GM12878 (cell line): ENCODE measurements around the gene TBX5. TPM values are rescaled to one million over a fixed set of nuclear protein-coding genes. Genes with fewer than 3 reads are reported as not detected.

ENCODE experiments used
- ATAC-seq: fragments of 200-7000 bp; cut with Tn5 transposase; 3 replicates; pipeline ENCODE4 v1.9.1; 2020; ENCODE audit warnings: mild to moderate bottlenecking, moderate library complexity
- BruUV-seq: library from RNA; stranded (reverse); fragments of 400-500 nt; replicated peaks from 2 replicates; lab custom pipeline; 2021; lab: Mats Ljungman, UMichigan
- CTCF ChIA-PET: fragments of 300-600 bp; sonication (Branson Sonifier 250); formaldehyde crosslinking; extraction: SDS; loops from one replicate; lab custom pipeline; 2021; ENCODE audit warnings: inconsistent platforms; lab: Yijun Ruan, JAX
- POLR2A ChIA-PET: fragments of 350-600 bp; formaldehyde crosslinking; extraction: SDS; loops from one replicate; lab custom pipeline; 2021; ENCODE audit warnings: inconsistent platforms; lab: Charles Lee
- RAD21 ChIA-PET: fragments of 300-600 bp; sonication (Branson Sonifier 250); formaldehyde crosslinking; loops from one replicate; lab custom pipeline; 2023; ENCODE audit warnings: antibody characterized with exemption; ENCODE audit not compliant: unreplicated experiment; lab: Charles Lee
- SMC1A ChIA-PET: fragments of 300-600 bp; sonication (Branson Sonifier 250); formaldehyde crosslinking; loops from one replicate; lab custom pipeline; 2023; ENCODE audit not compliant: unreplicated experiment, uncharacterized antibody; lab: Charles Lee
- DNase-seq: peaks from one replicate; pipeline ENCODE4 v3.0.0-alpha.2; 2011; ENCODE audit warnings: low read depth, low spot score
- FAIRE-seq: peaks from 3 replicates; lab custom pipeline; 2011; peaks lifted over from hg19 to GRCh38; lab: Jason Lieb, UNC
- H2AFZ ChIP-seq: 2 replicates; pipeline ENCODE4 v1.6.0; 2011; ENCODE audit warnings: low read depth, low read length, control low read depth; ENCODE audit not compliant: control insufficient read depth
- H3K27ac ChIP-seq: 2 replicates; pipeline ENCODE4 v1.5.1; 2011; ENCODE audit warnings: control low read depth; ENCODE audit not compliant: control insufficient read depth, insufficient read depth
- H3K27me3 ChIP-seq, 2 experiments: replicated peaks in 1 of 2; 2 replicates each; pipeline versions ENCODE4 v1.6.0 to v1.6.1; 2011; ENCODE audit warnings: low read length in 1 of 2; ENCODE audit not compliant: control insufficient read depth in 2 of 2, insufficient read depth in 2 of 2
- H3K36me3 ChIP-seq, 2 experiments: 2 replicates each; pipeline ENCODE4 v1.5.1; 2011; ENCODE audit warnings: low read length in 1 of 2; ENCODE audit not compliant: control insufficient read depth in 2 of 2, insufficient read depth in 2 of 2
- H3K4me1 ChIP-seq: 2 replicates; pipeline ENCODE4 v1.6.1; 2011; ENCODE audit warnings: mild to moderate bottlenecking, low read length, moderate library complexity, mixed read lengths; ENCODE audit not compliant: control insufficient read depth, insufficient read depth
- H3K4me2 ChIP-seq: 2 replicates; pipeline ENCODE4 v1.6.0; 2011; ENCODE audit warnings: control low read depth; ENCODE audit not compliant: control insufficient read depth, insufficient read depth
- H3K4me3 ChIP-seq: fragments of 200-600 bp; sonication (generic); 2 replicates; pipeline ENCODE4 v1.5.1; 2016
- H3K79me2 ChIP-seq: 2 replicates; pipeline ENCODE4 v1.6.0; 2011; ENCODE audit warnings: low read length; ENCODE audit not compliant: control insufficient read depth, insufficient read depth
- H3K9ac ChIP-seq: 2 replicates; pipeline ENCODE4 v1.8.0; 2011; ENCODE audit warnings: low read length, control low read depth, mixed read lengths; ENCODE audit not compliant: control insufficient read depth, insufficient read depth
- H3K9me3 ChIP-seq: replicated peaks from 3 replicates; pipeline ENCODE4 v1.5.1; 2011; ENCODE audit warnings: mild to moderate bottlenecking, low read length; ENCODE audit not compliant: control insufficient read depth, insufficient read depth
- H4K20me1 ChIP-seq: 2 replicates; pipeline ENCODE4 v1.6.0; 2011; ENCODE audit not compliant: control insufficient read depth, insufficient read depth
- CEBPZ ChIP-seq: fragments of 150-350 bp; IDR thresholded peaks from 2 replicates; pipeline ENCODE4 v1.6.1; 2016; ENCODE audit warnings: low read depth, low read length
- NBN ChIP-seq: fragments of 450-650 bp; IDR thresholded peaks from 2 replicates; pipeline ENCODE4 v1.6.1; 2016
- NKRF ChIP-seq: fragments of 450-650 bp; conservative IDR thresholded peaks from 2 replicates; pipeline ENCODE4 v1.6.1; 2017; ENCODE audit warnings: mild to moderate bottlenecking, moderate library complexity
- PAX8 ChIP-seq: fragments of 450-650 bp; IDR thresholded peaks from 2 replicates; pipeline ENCODE4 v1.6.1; 2017; ENCODE audit warnings: mild to moderate bottlenecking, moderate library complexity
- RELB ChIP-seq: fragments of 450-650 bp; IDR thresholded peaks from 2 replicates; pipeline ENCODE4 v1.6.1; 2017; ENCODE audit warnings: low read depth, mild to moderate bottlenecking, moderate library complexity
- SMAD5 ChIP-seq: IDR thresholded peaks from 2 replicates; pipeline ENCODE4 v1.6.1; 2016; ENCODE audit warnings: antibody characterized with exemption, low read depth
- STAT1 ChIP-seq: fragments of 450-650 bp; conservative IDR thresholded peaks from 2 replicates; pipeline ENCODE4 v1.6.1; 2014; ENCODE audit warnings: antibody characterized with exemption, mild to moderate bottlenecking
- TARDBP ChIP-seq: IDR thresholded peaks from 2 replicates; pipeline ENCODE4 v1.6.1; 2016; ENCODE audit warnings: borderline replicate concordance
- WRNIP1 ChIP-seq: IDR thresholded peaks from 2 replicates; pipeline ENCODE4 v1.6.1; 2011; ENCODE audit warnings: low read depth, low read length, improper control_type of control experiment, borderline replicate concordance
- ZBED1 ChIP-seq: IDR thresholded peaks from 2 replicates; pipeline ENCODE4 v1.6.1; 2016; ENCODE audit warnings: borderline replicate concordance
- WGBS: methylation state at CpG from one replicate; pipeline ENCODE4 v1.1.6; 2016; ENCODE audit warnings: low lambda C conversion rate; ENCODE audit not compliant: insufficient replicate concordance, insufficient coverage; ENCODE audit errors: missing lambda C conversion rate; 5-methylcytosine and 5-hydroxymethylcytosine counted together
- in situ Hi-C: fragments of 300-500 bp; cut with MboI; formaldehyde crosslinking; loops from 9 replicates; pipeline ENCODE4 v1.14.3; 2018; ENCODE audit warnings: mixed read lengths
- intact Hi-C: fragments of 100-400 bp; cut with micrococcal nuclease; formaldehyde crosslinking; loops from one replicate; pipeline ENCODE4 v1.14.2; 2022; ENCODE audit not compliant: unreplicated experiment
- polyA plus RNA-seq, 11 experiments: library from polyadenylated mRNA; depleted of rRNA in 4 of 11; unstranded in 6 of 11; stranded (reverse) in 5 of 11; fragments of >200 nt; fragmentation: Nextera tagmentation in 4 of 11; fragmentation: Illumina TruSeq in 1 of 11; extraction: Ambion mirVana in 4 of 11; extraction: Trizol in 1 of 11; gene quantifications; 1 replicate in 1 of 11; 2 replicates in 10 of 11; pipeline versions ENCODE4 v1.2.1 to v1.2.3, GENCODE V29; 2011 to 2016; ENCODE audit warnings: inconsistent platforms in 2 of 11, missing spikeins in 2 of 11, low read depth in 1 of 11
- total RNA-seq, 4 experiments: library from RNA; depleted of rRNA in 3 of 4; stranded (reverse); fragments of >200 nt in 3 of 4; fragmentation: Illumina TruSeq in 1 of 4; extraction: Trizol in 1 of 4; gene quantifications; 2 replicates each; pipeline versions ENCODE4 v1.2.1 to v1.2.3, GENCODE V29; 2013 to 2021

TBX5 gene
- total and polyA plus RNA-seq, 10 of the 15 experiments (the other 5 are each of a cell fraction or from before 2014, with no cell fraction given): 0.04 TPM; not detected in 9

GRCh38 chr12:114344303-114344663 is 61.7 kb downstream of the TBX5 start:
- Histone ChIP-seq H4K20me1 (no peaks in the 10 kb centered on the region), H3K4me3 (no peak overlapping the region), H3K27ac (no peak overlapping the region), H3K27me3 (no peaks in the 10 kb centered on the region; a peak in 1 of 4 replicates), H3K79me2 (no peaks in the 10 kb centered on the region), H3K9me3 (no peaks in the 10 kb centered on the region), H3K4me1 (no peaks in the 10 kb centered on the region), H2AFZ (no peak overlapping the region), H3K36me3 (no peaks in the 10 kb centered on the region), H3K9ac (no peak overlapping the region), H3K4me2 (no peak overlapping the region)
- BruUV-seq: no TSS peak
- no peak for DNase-seq
- FAIRE-seq: no peak
- ChIA-PET POLR2A (no interaction called here), RAD21 (interaction anchor here (0.5 kb wide), 1 partner anchor 29 kb away, joined by 3 read pairs; no protein-coding TSS in a partner anchor), SMC1A (no interaction called here), CTCF (no interaction called here)
- intact Hi-C loops (no loop called here), in situ Hi-C loops (no loop called here)
- no peak for TF ChIP-seq STAT1
- no peak for TF ChIP-seq TARDBP
- ATAC-seq: no peak
- 0% methylated on average over 1 of the region's 1 CpG for WGBS

- ChIA-PET POLR2A (no interaction called here), SMC1A (no interaction called here), CTCF (interaction anchor here (0.9 kb wide), 1 partner anchor 20 kb away, joined by 4 read pairs; no protein-coding TSS in a partner anchor), RAD21 (interaction anchor here (0.5 kb wide), 1 partner anchor 30 kb away, joined by 3 read pairs; no protein-coding TSS in a partner anchor)
- WGBS: 14% methylated on average over 4 of the region's 4 CpGs
- no peaks in the 10 kb centered on the region for H4K20me1 ChIP-seq
- no peak overlapping the region for H3K9ac ChIP-seq
- H3K9me3 ChIP-seq: no peaks in the 10 kb centered on the region
- in situ Hi-C loops: no loop called here
- intact Hi-C loops: no loop called here
- DNase-seq (no peak), ATAC-seq (no peak), FAIRE-seq (no peak)
- no peak overlapping the region for H3K27ac ChIP-seq
- no peaks in the 10 kb centered on the region for H3K4me1 ChIP-seq
- H3K36me3 ChIP-seq: no peaks in the 10 kb centered on the region
- no TSS peak for BruUV-seq
- no peak overlapping the region for H3K4me2 ChIP-seq
- H3K4me3 ChIP-seq: no peak overlapping the region
- H3K79me2 ChIP-seq: no peaks in the 10 kb centered on the region
- no peaks in the 10 kb centered on the region; a peak in 1 of 4 replicates for H3K27me3 ChIP-seq
- no peak overlapping the region for H2AFZ ChIP-seq
- no peak for TF ChIP-seq RELB
- TF ChIP-seq NBN: no peak
- no peak for TF ChIP-seq CEBPZ
- no peak for TF ChIP-seq PAX8
- no peak for TF ChIP-seq NKRF
- no peak for TF ChIP-seq SMAD5
- TF ChIP-seq WRNIP1: no peak
- no peak for TF ChIP-seq ZBED1
Observed at GRCh38 chr12:114343585-114344302, 62.2 kb downstream of the TBX5 start.
